Amygdala (tissue), 56 donors: ENCODE results near the gene CACNG6.
"Not testable (repeated sequence)": the region's sequence is repeated elsewhere in the genome, so short reads cannot be mapped to it uniquely, and the experiment has no call there.

Source experiments
- DNase-seq, 56 donors: peaks; one replicate each; lab custom pipeline; 2025; lab: John Stamatoyannopoulos, UW

CACNG6 gene, protein sequence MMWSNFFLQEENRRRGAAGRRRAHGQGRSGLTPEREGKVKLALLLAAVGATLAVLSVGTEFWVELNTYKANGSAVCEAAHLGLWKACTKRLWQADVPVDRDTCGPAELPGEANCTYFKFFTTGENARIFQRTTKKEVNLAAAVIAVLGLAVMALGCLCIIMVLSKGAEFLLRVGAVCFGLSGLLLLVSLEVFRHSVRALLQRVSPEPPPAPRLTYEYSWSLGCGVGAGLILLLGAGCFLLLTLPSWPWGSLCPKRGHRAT

DNA sequence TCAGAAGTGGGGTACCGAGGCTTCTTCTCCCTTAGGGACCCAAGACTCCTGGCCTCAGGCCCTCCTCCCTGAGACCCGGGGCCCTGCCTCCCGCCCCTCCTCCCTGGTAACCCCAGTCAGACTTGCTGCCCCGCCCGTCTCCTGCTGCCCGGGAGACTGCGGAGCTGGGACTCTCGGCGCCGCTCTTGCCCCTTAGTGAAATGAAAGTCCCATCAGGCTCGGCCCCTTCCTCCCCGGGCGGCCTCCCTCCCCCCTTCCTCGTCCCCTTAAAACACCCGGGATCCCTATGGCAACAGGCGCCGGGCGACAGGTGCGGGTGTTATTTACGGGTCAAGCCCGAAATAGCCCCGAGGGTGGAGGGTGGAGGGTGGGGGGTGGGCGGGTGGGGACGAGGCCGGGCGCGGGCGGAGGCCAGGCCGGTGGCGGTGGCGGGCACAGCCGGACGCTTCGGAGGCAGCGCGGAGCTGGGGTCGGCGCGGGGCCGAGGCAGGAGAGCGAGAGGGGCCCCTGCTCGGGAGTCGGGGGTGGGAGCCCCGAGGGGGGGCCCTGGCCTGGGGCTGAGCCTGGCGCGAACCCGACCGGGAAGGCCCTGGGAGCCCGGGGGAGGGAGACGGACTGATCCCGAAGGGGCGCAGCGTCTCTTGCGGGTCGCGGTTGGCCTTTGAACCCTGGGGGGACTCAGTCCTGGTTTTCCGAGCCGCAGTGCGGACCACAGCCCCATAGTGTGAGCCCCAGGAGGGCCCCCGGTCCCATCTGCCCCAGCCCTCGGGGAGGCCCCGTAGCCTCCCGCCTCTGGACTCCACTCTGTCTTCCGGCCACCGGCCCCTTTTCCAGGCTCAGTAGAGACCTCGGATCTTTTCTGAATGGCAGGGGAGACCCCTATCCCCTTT is at the start of gene CACNG6:
CACNG6 (plus strand) TSS at position 414 of the 890 bp plus-strand sequence. CDS start 1,241 bp downstream, outside the sequence.
- DNase-seq = peak in 4 of 56 donors; percentile 10 to 46 (median 20)

DNA sequence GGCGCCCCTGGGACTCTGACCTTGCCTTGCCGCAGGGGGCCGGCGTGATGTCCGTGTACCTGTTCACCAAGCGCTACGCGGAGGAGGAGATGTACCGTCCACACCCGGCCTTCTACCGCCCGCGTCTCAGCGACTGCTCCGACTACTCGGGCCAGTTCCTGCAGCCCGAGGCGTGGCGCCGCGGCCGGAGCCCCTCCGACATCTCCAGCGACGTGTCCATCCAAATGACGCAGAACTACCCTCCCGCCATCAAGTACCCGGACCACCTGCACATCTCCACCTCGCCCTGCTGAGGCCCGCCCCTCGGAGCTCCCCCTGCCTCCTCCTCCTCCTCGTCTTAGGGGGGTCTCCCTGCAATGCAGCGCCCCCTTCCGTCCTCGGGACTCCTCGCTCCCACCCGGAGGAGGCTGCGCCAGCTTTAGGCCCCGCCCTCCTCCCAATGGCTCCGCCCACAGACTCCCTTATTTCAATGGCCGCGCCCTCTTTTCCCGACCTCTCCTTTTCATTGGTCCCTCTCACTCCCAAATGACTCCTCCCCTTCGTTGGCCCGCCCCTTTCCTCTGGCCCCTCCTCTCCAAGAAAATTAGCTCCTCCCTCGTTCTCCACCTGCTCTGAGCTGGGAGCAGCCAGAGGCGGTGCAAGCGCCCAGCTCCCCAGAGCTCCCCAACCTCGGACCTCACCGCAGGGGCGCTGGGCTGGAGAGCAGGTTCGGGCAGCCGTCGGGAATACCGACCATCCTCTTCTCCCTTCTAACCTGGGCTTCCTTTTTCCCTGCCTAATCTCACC is 49.2 kb upstream of the CACNG6 start:
- DNase-seq = peak in 3 of 56 donors; percentile 6 to 58 (median 26)

DNA sequence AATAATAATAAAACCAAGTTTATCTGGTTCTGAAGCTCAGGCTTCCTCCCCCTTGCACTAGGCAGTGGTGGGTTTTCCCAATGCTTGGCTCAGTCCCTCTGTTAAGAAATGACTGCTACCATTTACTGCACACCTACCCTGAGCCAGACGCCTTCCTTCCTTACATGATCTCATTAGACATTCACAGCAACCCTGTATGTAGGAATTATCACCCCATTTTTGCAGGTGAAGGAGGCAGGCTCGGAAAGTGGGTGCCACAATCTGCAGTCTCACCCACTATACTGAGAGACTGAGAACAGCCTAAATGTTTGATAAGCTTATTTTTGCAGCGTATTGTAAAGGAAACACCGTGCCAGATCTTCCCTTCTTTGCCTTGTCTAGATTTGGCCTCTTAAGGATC is 47.0 kb upstream of the CACNG6 start:
- no peak for DNase-seq

DNA sequence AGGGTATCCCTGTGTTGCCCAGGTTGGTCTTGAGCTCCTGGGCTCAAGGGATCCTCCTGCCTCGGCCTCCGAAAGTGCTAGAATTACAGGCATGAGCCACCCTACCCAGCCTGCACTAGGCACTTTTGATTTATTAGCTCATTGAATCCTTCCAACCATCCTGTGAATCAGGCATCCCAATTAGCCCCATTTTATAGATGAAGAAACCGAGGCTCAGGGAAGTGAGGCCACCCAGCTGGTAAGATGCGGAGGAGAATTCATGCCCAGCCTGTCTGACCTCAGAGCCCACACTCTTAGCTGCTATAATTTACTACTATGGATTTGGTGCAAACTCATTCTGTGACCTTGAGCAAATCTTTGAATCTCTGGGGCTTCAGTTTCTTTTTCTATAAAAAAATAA is 46.5 kb upstream of the CACNG6 start:
- no peak for DNase-seq

DNA sequence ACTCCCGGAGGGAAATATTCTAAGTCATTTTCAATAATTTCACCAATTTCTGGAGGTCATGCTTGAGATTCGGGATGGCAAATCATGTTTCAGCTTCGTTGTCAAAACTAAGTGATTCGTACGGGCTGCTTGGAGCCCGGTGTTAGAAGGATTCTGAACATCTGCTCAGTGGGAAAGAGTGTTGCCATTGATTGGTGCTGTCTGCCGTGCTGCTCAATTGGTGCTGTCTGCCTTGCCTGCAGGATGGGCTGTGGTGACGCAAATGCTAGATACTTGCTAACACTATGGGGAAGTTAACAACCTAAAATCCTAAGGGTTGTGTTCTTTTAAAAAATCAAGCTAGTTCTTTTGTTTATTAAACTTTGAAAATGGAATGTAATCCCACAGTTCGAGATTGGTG is 46.0 kb upstream of the CACNG6 start:
- peak in 5 of 56 donors; percentile 8 to 34 (median 18) for DNase-seq

DNA sequence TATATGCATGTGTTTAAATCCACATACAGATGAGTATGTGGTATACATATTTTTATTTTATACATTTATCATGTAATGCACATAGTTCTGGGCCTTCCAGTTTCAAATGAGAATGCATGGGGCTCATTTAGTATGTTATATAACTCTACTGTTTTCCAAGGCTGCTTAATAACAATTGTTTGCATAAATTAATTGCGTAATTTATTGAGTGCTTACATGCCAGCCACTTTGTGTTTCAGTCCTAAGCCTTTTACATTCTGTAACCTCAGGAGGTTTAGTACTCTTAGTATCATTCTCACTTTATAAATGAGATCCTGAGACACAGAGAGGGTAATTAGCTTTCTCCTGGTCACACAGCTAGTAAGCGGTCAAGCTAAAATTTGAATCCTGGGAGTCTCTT is 45.4 kb upstream of the CACNG6 start:
- no peak for DNase-seq

DNA sequence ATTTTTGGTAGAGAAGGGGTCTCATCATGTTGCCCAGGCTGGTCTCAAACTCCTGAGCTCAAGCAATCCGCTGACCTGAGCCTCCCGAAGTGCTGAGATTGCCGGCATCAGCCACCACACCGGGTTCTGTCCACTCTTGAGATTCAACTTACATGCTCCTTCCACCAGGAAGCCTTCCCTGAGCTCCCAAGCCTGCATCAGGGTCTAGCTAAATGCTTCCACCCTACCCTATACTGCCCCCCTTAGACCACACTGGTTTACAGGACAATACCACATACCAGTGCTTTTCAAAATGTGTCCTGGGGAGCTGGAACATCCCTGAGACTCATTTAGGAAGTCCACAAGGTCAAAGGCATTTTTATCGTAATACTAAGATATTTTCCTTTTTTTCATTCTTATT is 43.8 kb upstream of the CACNG6 start:
- no peak for DNase-seq

DNA sequence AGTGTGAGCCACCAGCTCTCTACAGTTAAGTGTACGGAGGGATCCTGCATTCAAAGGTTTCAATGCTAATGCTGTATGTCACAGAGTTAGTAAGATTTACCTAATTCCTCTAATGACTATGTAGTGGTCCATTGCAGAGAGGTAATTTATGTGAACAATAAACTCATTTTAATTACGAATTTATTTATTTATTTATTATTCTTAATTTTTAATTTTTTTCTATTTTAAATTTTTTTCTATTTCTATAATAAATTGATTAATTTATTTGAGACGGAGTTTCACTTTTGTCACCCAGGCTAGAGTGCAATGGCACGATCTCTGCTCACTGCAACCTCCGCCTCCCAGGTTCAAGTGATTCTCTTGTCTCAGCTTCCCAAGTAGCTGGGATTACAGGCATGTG is 42.8 kb upstream of the CACNG6 start:
- DNase-seq = not testable (repeated sequence)

DNA sequence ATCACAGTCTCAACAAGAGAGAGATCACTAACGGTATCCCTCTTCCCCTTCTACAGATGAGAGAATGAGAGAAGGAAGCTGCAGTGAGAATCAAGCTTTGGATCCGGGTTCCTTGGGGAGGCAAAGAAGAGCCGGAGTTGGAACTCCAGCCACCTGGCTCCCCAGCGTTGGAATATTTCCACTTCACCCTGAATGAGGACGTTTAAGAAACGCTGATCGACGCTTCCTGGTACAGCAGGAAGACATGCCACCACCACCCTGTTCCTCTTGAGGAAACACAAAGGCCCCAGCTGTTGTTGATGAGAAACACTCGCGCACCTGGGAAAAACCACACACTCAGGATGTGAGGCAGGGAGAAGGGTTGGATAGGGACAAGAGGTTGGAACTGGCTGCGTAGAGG is 40.0 kb upstream of the CACNG6 start:
- no peak for DNase-seq

DNA sequence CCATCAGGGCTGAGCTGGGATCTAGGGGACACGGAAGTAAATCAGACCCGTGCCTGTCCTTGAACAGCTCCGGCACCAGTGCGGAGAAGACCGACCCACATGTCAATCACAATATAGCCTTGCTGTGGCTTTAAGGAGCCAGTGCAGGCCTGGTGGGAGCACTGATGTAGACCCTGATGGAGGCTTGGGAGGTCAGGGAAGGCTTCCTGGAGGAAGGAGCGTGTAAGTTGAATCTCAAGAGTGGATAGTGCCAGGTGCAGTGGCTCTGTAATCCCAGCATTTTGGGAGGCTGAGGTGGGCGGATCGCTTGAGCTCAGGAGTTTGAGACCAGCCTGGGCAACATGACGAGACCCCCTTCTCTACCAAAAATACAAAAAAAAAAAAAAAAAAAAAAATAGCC is 39.5 kb upstream of the CACNG6 start:
- DNase-seq = no peak

DNA sequence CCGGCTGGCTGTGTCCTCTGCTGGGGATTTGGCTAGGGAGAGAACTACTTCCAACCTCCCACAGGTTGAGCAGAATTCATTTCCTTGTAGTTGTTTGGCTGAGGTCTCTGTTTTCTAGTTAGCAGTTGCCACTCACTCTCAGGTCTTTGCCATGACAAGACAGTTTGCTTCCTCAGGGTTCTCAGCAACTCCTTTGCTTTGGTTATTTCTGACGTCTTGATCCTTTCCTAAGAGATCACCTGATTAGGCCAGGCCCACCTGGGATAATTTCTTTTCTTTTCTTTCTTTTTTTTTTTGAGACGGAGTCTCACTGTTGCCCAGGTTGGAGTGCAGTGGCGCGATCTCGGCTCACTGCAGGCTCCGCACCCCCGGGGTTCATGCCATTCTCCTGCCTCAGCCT is 38.1 kb upstream of the CACNG6 start:
- no peak for DNase-seq

DNA sequence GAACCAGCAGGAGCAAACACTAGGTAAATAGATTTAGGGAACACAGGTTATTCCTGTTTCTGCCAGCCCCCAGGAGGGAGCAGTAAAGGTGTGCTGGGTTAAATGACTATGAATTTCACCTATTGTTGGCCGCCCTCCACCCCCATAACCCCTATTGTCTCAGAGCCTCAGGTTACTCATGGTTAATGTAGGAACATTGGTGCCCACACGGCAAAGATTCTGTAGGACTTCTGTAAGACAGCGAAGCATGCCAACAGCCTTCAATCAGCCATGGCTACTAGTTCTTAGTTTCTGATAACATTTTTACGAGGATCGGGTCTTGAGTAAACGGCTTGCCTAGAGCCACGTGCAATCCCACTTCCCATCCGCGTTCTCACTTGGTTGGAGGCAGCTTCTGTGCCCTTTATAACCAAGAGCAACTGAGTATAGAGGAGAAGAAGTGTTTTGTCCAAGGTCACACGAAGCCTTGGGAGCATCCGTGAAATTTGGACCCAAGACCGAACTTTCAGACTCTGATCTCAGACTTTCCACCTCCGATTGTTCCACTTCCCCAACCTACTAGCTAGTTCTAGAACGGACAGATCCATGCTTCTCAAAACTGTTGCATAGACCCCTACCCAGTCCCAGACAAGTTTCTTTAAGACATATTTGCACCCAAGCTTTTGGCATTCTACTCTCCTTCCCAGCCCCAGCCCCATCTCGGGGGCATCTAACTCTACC is 33.8 kb upstream of the CACNG6 start:
- DNase-seq = no peak

DNA sequence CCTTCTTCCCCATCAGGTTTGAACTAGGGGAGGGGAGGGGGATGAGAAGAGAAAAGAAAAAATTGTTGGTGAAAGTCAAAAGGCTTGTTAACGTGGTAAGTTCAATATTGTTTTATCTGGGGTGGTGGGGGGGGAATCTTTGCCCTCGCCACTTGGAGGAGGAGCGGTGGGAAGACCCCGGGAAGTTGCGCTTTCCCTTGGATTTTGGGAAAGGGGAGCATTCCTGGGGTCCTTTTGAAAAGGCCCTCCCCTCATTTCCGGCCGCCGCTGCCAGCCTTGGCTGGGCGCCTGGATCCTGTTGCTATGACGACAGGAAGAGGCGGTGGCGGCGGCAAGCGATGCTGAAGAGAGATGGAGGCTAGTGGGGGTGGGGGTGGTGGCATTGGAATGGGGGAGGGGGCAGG is 33.3 kb upstream of the CACNG6 start:
- DNase-seq = peak in 41 of 56 donors; percentile 11 to 72 (median 42)

DNA sequence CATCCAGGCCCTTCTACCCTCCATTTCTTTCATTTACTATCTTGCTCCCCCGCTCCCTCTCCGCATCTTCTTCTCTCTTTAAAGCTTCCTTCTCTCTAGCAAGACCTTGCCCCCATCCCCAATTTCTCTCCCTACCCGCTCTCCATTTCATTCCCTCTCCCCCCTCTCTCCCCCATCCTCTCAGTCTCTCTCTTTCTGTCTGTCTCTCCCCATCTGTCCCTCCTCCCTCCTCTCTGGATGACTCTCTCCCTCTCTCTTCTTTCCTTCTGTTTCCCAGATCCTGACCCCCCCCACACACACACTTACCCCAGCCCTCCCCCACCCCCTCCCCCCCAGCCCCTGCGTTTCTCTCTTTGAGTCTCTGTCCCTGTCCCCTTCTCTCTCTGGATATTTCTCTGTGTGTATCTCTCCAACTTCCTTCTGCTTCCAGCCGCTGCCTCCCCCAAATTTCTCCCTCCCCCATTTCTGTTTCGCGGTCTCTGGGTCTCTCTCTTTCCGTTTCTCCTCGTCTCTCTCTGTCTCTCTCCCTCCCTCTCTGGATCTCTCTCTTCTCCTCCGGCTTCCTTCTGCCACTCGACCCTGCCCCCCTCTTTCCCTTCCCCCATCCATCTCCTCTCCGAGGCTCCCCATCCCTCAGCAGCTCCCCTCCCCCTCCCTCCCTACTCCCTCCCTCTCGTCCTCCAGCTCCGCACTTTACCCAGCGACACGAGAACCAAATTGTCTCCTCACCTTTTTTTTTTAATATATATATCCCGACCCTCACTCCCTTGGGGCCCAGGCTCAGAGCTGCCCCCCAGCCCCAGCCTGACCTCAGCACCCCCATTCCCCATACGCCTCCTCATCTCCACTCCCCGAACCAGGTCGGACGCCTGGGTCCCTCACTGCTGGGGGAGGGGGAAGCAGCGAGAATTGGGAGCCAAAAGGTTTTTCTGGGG is 32.3 kb upstream of the CACNG6 start:
- peak in 13 of 56 donors; percentile 11 to 47 (median 25) for DNase-seq

DNA sequence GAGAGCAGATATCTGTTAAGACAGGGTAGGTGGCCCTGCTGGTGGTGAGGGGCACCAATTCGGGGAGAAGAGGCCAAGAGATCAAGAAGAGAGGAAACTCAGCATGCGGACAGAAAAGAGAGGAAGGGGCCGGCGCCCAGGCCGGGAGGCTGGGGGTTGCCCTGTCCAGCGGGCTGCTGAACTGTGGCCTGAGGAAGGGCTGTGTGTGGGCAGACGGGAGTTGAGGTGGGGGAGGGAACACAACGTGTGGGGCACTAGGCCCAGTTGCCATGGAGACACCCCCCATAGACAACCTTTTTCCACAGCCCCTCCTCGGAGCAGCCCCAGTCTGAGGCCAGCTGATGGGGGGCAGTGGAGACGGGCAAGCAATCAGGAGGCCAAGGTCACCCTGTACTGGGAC is 31.2 kb upstream of the CACNG6 start:
- DNase-seq = no peak

DNA sequence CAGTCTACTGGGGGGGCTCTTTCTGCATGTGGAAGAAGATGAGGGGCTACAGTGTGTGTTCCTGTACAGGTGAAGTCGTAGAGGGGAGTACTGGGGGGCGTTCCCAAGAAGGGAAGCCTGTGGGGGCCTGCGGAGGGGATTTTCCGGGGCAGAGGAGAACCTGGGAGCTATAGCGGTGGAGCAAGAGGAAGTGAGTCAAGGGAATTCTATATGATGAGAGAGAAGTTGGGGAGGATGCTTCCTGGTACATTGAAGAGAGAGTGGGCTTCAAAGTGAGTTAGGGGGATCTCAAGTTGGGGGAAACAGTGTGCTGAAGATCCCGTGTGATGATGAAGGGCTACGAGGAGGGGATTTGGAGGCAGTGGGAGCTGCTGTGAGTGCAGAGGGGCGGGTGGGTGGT is 30.6 kb upstream of the CACNG6 start:
- DNase-seq = no peak

DNA sequence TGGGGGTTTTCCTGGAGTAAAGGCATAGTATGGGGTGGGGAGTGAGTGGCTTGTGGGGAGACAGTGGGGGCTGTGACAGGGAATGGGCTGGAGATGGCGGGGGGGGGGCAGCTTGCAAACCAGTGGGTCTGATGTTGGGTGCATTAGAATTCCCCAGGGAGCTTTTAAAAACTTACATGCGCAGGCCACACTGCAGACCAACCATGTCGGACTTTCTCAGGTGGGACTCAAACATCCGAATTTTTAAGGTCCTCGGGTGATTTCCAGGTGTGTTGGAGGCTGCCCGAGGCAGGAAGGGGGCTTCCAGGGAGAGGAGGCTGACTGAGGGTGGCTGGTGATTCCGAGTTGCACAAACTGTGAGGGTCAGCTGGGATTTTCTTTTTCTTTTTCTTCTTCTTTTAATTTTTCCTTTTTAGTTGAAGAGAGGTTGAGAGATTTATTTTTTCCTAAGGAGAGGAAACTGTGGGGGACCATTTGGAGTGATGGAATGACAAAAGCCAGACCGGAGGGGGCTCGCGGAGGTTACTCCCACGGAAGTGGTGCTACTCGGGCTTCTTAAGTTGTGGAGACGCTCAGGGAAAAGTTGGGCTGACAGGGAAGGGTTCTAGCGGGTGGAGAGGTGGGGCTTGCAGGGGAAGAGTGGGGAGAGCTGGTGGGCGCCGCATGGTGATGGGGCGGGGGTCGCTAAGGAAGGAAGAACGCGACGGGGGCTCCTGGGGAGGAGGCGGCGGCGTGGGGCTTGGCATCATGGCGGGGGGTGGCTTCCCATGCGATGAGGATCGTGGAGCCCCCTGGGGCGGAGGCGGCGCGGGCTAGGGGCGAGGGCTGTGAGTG is 29.7 kb upstream of the CACNG6 start:
- no peak for DNase-seq

DNA sequence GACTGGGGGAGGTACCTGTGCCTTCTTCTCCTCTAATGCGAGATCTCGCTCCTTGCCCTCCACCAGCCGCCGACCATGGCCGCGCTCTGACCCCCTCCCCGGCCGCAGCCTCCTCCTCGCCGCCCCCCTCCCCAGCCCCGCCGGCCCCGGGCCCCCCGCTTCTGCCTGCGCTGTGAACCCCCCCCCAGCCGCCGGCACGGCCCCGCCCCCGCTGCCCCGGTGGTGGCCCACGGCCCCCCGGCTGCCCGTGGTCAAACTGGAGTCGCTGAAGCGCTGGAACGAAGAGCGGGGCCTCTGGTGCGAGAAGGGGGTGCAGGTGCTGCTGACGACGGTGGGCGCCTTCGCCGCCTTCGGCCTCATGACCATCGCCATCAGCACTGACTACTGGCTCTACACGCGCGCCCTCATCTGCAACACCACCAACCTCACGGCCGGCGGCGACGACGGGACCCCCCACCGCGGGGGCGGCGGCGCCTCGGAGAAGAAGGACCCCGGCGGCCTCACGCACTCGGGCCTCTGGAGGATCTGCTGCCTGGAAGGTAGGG is 28.5 kb upstream of the CACNG6 start, which contains the start of gene CACNG8:
CACNG8 (plus strand) TSS at position 51 of the 545 bp plus-strand sequence.
- peak in 1 of 56 donors; percentile 10 for DNase-seq
